Endothelial cell of umbilical vein (primary cell): ENCODE measurements around the gene MRAS.

ENCODE experiments used
- CTCF ChIP-seq, 2 donors: IDR thresholded peaks; 1 replicate in 1 of 2; 2 replicates in 1 of 2; pipeline ENCODE4 v1.5.1; 2011; ENCODE audit warnings: low read length in 2 of 2, mild to moderate bottlenecking in 2 of 2, moderate library complexity in 2 of 2, control low read depth in 1 of 2, inconsistent platforms in 1 of 2, low read depth in 1 of 2; ENCODE audit not compliant: insufficient read depth in 1 of 2; ENCODE audit errors: extremely low read depth in 1 of 2
- POLR2A ChIP-seq: IDR thresholded peaks from 2 replicates; pipeline ENCODE4 v1.6.1; 2012; ENCODE audit warnings: low read depth, mild to moderate bottlenecking, control low read depth, low read length

DNA sequence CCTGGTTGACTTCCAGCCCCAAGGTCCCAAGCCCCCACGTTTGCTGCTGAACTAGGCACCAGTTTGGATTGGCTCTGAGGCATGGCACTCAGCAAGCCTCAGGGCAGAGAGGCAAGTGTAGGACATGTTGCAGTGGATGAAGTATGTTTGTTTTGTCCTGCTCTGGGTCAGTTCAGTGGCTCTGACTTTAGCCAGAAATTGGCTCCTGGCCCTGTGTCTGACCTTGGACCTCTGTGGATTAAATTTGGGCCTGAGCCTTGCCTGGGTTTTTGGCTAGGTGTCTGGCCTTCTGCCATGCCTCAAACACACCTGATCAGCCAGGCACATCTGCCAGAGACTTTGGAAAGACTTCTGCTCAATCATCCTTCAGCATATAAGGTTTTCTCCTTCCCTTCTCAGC is 3.6 kb upstream of the MRAS start:
- no peak for TF ChIP-seq CTCF (IDR thresholded peaks at IDR 0.05; ENCODE audit: extremely low read depth in 1 of 2, insufficient read depth in 1 of 2, low read depth in 1 of 2, low read length in 2 of 2)
- no peak for TF ChIP-seq POLR2A
